Fibroblast of skin of left quadriceps (primary cell): ENCODE results near the gene SEC14L1.

Source experiments
- DNase-seq, 2 experiments: peaks; one replicate each; pipeline ENCODE4 v3.0.0-alpha.2; 2013; ENCODE audit warnings: low read depth in 2 of 2

Gene SEC14L1

GRCh38 chr17:77264617-77265230 is 124.0 kb downstream of the SEC14L1 start:
- DNase-seq: no peak

GRCh38 chr17:77266213-77266612 is 125.4 kb downstream of the SEC14L1 start:
- no peak for DNase-seq
